Esophagus squamous epithelium (tissue), 4 donors: Measurements from ENCODE around the gene ITPR3.

ENCODE experiments used
- POLR2A ChIP-seq, 4 donors: fragments of 450-650 bp; IDR thresholded peaks; one replicate each; pipeline ENCODE4 v1.6.1; 2017; ENCODE audit warnings: antibody characterized with exemption in 4 of 4, mild to moderate bottlenecking in 4 of 4, moderate library complexity in 3 of 4
- TF ChIP-seq, protein P1 (sequence below), 6 experiments: fragments of 450-650 bp in 4 of 6; fragments of 200-600 bp in 2 of 6; sonication (generic) in 2 of 6; IDR thresholded peaks; one replicate each; pipeline ENCODE4 v1.5.1; 2016 to 2019; ENCODE audit warnings: antibody characterized with exemption in 6 of 6, mild to moderate bottlenecking in 4 of 6, moderate library complexity in 4 of 6

DNA sequence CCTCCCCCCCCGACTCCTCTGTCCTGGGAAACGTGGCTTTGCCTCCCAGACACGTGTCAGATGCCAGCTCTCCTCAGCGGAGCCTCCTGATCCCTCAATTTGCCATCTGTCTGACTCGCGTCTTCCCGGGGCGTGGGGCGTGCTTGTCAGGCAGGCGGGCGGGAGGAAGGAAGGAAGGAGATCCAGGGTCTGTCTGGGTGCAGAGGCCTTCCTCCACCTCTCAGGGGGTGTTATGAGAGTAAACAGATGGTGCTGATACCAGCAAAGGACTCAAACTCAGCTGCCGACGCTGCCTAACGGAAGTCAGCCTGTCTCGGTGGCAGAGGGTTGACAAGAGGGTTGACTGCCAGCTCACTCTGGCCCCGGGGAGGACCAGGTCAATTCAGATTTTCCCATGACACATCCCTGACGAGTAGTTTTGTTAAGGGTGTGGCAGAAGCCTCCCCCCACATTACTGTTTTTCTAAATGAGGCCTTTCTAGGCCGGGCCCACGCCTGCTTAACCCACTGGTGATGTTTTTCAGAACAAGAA lies 73.3 kb downstream of the ITPR3 start:
- TF ChIP-seq, protein P1, sequence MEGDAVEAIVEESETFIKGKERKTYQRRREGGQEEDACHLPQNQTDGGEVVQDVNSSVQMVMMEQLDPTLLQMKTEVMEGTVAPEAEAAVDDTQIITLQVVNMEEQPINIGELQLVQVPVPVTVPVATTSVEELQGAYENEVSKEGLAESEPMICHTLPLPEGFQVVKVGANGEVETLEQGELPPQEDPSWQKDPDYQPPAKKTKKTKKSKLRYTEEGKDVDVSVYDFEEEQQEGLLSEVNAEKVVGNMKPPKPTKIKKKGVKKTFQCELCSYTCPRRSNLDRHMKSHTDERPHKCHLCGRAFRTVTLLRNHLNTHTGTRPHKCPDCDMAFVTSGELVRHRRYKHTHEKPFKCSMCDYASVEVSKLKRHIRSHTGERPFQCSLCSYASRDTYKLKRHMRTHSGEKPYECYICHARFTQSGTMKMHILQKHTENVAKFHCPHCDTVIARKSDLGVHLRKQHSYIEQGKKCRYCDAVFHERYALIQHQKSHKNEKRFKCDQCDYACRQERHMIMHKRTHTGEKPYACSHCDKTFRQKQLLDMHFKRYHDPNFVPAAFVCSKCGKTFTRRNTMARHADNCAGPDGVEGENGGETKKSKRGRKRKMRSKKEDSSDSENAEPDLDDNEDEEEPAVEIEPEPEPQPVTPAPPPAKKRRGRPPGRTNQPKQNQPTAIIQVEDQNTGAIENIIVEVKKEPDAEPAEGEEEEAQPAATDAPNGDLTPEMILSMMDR (IDR thresholded peaks at IDR 0.05): no peak
- no peak for TF ChIP-seq POLR2A (IDR thresholded peaks at IDR 0.05)
